Measurements from ENCODE around the gene PCBP3.
"Not testable (repeated sequence)": the region's sequence is repeated elsewhere in the genome, so short reads cannot be mapped to it uniquely, and the experiment has no call there.

PCBP3 gene

DNA sequence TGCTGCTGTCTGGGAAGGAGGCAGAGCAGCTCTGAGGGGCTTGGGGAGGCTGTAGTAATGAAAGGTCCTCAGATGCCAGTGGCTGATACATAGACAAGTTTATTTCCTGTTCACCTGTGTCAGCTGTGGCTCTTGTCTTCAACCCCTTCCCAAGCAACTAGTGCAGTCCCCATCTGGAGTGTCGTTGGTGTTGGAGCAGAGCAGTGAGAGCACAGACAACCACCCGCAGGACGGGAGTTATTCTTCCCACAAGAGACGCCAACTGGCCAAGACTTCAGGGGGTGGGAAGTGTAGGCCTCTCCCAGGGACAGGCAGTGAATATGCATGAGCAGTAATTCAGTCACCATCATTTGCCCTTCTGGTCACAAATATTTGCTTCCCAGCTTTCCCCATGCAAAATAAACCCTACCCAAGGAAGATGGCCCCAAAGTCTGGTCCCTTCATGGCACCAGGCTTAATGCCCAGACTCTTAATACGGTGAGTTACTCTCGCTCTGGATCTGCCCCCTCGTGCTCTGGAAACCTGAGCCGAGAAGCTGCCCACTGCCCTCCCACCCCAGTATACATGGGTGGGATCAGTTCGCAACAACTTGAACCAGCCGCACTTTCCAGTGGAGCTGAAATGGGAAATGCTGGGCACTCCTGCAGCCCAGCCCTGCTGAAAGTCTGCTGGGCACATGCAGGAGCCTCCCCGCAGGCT, 184.5 kb downstream of the PCBP3 start:
- DNase-seq (ENCODE audit: low read depth, low spot score): no peak

DNA sequence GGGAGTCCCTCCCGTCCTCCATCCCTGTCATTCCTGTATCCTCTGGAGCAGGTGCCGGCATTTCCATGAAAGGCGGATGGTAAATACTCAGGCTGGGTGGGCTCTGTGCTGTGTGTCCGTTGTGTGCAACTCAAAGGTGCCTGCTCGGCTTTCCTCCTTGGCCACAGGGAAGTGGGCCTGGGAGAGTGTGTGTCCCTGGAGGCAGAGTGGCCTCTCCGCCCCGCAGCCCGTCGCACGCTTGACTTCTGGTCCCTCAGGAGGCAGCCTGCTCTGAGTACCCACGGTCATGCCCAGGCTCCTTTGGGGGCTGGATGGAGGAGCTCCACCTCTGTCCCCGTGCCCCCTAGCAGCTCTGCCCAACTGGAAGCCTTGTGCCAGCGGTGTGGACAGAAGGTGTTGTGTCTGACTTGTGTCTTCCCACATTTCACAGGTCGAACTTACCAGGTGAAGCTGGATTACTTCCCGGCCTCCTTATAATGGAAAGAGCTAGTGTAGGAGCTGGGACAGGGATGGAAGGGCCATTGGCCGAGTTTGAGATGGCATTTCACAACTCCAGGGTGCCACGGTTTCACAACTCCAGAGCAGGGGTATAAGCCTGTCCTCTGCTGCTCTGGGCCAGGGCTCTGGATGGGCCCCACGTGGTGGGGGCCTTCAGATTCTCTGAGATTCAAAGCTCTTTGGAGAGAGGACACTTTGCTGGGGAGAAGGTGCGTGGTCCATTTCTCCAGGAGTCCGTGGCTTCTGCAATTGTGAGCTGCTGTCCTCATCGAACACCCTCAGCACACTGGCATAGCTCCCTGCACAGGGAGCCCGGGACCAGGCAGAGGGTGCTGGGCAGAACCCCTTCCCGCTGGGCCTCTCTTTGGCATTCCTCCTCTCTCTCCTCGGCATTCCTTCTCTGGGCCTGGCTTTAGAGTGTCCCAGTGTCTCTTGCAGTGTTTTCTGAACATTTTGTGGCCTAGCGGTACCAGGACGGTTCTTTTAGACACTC, 185.3 kb downstream of the PCBP3 start:
- DNase-seq (ENCODE audit: low read depth, low spot score): no peak

DNA sequence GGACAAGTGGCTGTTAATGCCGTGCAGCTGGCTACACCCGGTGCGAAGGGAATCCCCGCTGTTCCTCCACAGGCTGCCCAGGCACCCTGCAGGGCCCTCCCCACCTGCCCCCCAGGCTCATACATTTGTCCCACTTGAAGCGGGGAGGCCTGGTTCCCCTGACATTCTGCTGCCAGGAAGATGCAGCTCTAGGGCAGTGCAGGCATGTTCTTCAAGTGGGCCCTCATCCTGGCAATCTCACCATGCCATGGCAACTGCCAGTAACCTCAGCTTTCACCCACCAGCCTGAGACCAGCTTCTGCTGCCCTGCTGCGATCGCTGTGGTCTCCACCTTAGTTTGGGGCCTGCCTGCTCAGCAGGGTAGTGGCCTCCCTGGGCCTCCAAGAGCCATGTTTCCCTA, 186.1 kb downstream of the PCBP3 start:
- no peak for DNase-seq (ENCODE audit: low read depth, low spot score)

- DNase-seq (ENCODE audit: low read depth, low spot score): no peak
These were observed 186.7 kb downstream of the PCBP3 start for GRCh38 chr21:45830221-45830640.

DNA sequence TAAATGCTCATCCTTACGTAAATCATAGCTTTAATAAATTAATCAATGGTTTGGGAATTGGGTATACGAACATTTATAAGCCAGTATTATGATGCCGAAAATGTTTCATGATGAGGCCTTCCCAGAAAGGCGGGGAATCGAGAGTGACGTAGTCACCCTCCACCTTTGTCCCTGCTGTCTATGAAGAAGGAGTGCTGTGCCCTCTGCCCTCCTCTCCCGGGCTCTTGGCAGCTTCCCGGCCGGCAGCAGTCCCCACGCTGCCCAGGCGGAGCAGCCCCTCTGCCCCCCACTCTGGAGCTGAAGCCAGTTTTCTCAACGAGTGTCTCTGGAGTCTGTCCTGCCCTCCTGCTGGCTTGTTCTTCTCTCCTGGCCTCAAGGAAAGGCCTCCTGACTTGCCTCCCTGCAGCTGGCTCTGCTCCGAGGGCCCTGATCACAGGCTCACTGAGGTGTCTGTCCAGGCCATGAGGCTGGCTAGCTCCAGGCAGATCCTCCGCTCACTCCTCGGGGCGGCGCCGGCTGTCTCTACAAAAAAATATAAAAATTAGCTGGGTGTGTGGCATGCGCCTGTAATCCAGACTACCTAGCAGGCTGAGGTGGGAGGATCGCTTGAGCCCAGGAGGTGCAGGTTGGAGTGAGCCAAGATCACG, 187.3 kb downstream of the PCBP3 start:
- no peak for DNase-seq (ENCODE audit: low read depth, low spot score)

DNA sequence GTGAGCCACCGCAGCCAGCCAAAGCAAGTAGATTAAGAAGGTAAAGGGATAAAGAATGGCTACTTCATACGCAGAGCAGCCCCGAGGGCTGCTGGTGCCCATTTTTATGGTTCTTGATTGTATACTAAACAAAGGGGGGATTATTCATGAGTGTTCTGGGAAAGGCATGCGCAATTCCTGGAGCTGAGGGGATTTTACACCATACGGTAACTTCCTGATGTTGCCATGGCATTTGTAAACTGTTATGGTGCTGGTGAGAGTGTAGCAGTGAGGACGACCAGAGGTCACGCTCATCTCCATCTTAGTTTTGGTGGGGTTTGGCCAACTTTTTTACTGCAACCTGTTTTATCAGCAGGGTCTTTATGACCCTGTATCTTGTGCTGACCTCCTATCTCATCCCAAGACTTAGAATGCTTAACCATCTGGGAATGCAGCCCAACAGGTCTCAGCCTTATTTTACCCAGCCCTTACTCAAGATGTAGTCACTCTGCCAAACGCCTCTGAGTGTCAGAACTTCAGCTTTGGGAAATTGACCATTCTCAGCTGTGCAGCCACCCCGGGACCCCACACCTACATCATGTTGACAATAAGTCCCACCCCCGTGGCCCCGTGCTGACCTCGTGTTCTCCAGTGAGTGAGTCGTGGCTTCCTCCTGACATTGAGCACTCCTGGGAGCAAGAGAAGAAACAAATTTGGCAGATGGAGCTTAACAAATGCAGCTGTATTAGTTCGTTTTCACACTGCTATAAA, 188.6 kb downstream of the PCBP3 start:
- DNase-seq (ENCODE audit: low read depth, low spot score): no peak

DNA sequence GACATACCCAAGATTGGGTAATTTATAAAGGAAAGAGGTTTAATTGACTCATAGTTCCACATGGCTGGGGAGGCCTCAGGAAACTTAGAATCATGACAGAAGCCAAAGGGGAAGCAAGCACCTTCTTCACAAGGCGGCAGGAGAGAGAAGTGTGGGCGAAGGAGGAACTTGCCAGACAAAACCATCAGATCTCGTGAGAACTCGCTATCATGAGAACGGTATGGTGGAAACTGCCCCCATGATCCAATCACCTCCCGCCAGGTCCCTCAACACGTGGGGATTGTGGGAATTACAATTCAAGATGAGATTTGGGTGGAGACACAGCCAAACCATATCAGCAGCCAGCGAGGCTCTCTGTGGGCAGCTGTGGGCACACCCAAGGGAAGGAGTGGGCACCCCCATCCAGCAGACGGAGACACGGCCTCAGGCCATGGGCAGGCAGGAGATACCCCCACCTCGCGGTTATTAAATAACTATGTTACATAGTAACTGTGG, 189.3 kb downstream of the PCBP3 start:
- DNase-seq (ENCODE audit: low read depth, low spot score): not testable (repeated sequence)

GRCh38 chr21:45833414-45833813, 189.9 kb downstream of the PCBP3 start:
- no peak for DNase-seq (ENCODE audit: low read depth, low spot score)

GRCh38 chr21:45834026-45834715, 190.6 kb downstream of the PCBP3 start:
- no peak for DNase-seq (ENCODE audit: low read depth, low spot score)

- DNase-seq (ENCODE audit: low read depth, low spot score): no peak
These were observed 191.3 kb downstream of the PCBP3 start for GRCh38 chr21:45834821-45835293.

- DNase-seq (ENCODE audit: low read depth, low spot score): no peak
These were observed 192.1 kb downstream of the PCBP3 start for GRCh38 chr21:45835301-45836267.

DNA sequence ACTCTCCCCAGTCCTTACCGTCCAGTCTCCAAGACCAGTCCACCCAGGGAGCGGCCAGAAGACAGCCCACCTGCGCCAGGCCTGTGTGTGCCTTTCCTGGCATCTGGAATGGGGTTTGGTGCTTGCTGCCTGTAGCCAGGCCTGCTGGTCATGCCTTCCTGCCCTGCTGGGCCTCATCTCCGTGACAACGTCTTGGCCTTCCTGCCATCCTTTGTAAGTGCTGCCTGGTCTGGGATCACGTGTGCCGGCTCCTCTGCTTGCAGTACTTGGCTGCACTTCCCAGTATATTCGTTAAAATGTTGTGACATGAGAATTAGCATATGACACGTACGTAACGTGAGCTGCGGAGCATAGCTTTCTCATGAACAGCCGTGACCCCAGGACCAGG, 192.7 kb downstream of the PCBP3 start:
- no peak for DNase-seq (ENCODE audit: low read depth, low spot score)

DNA sequence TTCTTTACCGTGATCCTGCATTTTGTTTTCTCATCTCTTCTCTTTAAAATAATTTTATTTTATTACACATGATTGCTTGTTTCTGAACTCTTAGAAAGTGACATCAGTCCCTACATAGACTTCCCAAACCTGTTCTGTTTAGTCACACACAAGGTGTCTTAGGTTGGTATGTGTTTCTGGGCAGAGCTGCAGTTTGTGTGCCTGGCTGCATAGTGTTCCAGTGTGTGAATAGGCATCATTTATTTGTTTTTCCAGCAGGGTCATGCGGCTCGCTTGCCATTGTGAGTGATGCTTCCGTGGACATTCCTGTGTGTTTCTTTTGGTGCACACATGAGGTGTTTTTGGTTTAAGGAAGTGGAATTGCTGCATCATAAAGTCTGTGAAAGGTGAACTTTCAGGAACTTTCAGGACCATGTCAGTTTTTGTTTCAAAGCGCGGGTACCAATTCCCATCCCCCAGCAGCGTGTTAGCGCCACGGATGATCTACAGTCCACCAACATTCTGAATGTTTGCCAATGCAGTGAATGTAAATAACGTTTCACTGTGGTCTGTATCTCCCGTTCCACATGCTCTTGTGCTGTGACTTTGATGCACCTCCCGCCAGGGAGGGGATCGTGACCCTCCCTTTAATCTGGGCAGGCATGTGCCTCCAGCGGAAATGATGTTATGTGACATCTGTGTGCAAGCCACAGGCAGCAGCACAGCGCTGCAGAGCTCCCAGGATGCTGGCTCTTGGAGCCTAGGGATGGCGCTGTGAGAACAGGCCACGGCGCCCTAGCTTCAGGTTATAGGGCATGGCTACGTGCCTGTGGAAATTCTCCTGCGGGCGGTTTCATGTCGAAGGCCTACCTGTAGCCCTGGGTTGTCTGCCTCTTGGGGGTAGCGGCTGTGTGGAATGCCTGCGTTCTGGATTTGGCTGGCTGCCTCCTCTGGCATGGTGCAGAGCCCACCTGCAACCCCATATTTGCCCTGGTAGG, 193.5 kb downstream of the PCBP3 start:
- no peak for DNase-seq (ENCODE audit: low read depth, low spot score)

- DNase-seq (ENCODE audit: low read depth, low spot score): no peak
These were observed 194.4 kb downstream of the PCBP3 start for GRCh38 chr21:45837936-45838335.

- no peak for DNase-seq (ENCODE audit: low read depth, low spot score)
These were observed 195.1 kb downstream of the PCBP3 start for GRCh38 chr21:45838634-45839033.

- DNase-seq (ENCODE audit: low read depth, low spot score): no peak
These were observed 195.7 kb downstream of the PCBP3 start for GRCh38 chr21:45839274-45839673.

DNA sequence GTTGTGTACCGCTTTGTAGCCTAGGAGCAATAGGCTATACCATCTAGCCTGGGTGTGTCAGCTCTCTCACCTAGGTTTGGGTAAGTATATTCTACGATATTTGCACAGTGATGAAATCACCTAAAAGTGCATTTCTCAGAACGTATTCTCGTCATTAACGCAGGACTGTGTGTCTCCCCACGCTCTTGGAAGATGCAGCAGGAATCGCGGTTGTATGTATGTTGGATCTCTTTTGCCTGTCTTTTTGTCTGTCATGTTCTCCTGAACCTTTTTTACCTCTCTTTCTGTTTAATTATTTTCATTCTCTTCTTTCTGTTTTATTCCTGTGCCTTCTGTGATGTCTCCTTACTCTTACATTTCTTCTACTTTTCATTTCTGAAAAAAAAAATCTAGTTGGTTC, 197.5 kb downstream of the PCBP3 start:
- DNase-seq (ENCODE audit: low read depth, low spot score): no peak

DNA sequence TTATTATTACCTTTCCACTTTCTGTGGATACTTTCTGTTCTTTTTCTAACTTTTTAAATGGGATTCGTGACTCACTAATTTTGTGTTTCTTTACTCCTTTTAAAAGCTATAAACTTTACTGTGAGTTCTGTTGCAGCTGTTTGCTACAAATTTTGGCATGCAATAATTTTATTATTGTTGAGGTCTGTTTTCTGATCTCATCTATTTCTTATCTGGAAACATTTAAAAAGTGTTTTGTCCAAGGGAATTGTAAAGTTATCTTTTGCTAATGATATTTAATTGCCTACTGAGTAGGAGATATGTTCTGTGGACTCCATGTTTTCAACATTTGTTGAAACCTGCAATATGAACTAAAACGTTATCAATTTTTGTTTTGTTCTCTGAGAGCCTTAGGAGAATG, 199.9 kb downstream of the PCBP3 start:
- no peak for DNase-seq (ENCODE audit: low read depth, low spot score)
